GM12875 (cell line): Measurements from ENCODE around the gene TEDC1.

Experiments
- H3K4me3 ChIP-seq: one replicate; pipeline ENCODE4 v1.5.1; 2011; ENCODE audit warnings: low read depth, low read length, control low read depth
- TF ChIP-seq, protein P1 (sequence below): IDR thresholded peaks from 2 replicates; pipeline ENCODE4 v1.5.1; 2011; ENCODE audit warnings: low read depth, mild to moderate bottlenecking, control low read depth, inconsistent platforms, low read length, moderate library complexity, borderline replicate concordance; ENCODE audit not compliant: insufficient read depth

TEDC1 gene

GRCh38 chr14:105471297-105471821, 19.7 kb upstream of the TEDC1 start:
- TF ChIP-seq, protein P1, sequence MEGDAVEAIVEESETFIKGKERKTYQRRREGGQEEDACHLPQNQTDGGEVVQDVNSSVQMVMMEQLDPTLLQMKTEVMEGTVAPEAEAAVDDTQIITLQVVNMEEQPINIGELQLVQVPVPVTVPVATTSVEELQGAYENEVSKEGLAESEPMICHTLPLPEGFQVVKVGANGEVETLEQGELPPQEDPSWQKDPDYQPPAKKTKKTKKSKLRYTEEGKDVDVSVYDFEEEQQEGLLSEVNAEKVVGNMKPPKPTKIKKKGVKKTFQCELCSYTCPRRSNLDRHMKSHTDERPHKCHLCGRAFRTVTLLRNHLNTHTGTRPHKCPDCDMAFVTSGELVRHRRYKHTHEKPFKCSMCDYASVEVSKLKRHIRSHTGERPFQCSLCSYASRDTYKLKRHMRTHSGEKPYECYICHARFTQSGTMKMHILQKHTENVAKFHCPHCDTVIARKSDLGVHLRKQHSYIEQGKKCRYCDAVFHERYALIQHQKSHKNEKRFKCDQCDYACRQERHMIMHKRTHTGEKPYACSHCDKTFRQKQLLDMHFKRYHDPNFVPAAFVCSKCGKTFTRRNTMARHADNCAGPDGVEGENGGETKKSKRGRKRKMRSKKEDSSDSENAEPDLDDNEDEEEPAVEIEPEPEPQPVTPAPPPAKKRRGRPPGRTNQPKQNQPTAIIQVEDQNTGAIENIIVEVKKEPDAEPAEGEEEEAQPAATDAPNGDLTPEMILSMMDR = 0 out of 2 replicates have a peak, but pooled peaks have one; percentile 18
- H3K4me3 ChIP-seq = no peak overlapping the region

DNA sequence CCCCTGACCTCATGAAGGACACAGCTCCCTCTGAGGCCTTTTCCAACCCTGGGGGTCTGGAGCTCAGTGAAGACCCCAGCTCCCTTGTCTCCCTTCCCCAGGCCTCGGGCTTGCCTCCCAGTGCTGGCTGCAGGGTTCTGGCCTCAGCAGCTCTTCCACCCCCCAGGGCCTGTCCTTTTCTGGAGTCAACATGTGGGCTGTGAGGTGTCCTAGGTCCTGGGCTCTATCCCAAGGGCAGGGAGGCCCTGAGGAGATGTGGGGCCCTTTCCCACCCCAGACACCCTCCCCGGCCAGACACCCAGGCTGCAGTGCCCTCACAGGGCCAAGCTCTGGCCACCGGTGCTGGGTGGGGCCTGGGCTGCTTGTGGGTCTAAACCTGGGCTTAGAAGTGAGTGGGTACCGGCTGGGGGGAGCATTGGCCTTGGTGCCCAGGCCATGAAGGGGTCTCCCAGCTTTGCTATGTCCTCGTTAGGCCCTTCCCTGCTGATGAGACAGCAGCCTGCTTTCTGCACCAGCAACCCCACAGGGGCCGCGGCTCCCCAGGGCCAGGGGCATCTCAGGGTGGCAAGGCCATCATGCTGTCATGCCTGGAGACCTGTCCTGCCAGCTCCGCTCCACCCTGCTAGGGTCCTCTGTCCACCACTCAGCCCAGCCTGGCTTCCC, 19.1 kb upstream of the TEDC1 start:
- no peak overlapping the region for H3K4me3 ChIP-seq
- TF ChIP-seq, protein P1 = no peak

GRCh38 chr14:105472486-105472991, 18.5 kb upstream of the TEDC1 start:
- TF ChIP-seq, protein P1 = no peak
- no peak overlapping the region for H3K4me3 ChIP-seq

- H3K4me3 ChIP-seq = no peak overlapping the region
- TF ChIP-seq, protein P1 = no peak
Observed at GRCh38 chr14:105473033-105473676, 17.9 kb upstream of the TEDC1 start.

- H3K4me3 ChIP-seq = peak overlapping the region; percentile 44
- TF ChIP-seq, protein P1 = no peak
Observed at GRCh38 chr14:105473677-105474482, 17.2 kb upstream of the TEDC1 start.

DNA sequence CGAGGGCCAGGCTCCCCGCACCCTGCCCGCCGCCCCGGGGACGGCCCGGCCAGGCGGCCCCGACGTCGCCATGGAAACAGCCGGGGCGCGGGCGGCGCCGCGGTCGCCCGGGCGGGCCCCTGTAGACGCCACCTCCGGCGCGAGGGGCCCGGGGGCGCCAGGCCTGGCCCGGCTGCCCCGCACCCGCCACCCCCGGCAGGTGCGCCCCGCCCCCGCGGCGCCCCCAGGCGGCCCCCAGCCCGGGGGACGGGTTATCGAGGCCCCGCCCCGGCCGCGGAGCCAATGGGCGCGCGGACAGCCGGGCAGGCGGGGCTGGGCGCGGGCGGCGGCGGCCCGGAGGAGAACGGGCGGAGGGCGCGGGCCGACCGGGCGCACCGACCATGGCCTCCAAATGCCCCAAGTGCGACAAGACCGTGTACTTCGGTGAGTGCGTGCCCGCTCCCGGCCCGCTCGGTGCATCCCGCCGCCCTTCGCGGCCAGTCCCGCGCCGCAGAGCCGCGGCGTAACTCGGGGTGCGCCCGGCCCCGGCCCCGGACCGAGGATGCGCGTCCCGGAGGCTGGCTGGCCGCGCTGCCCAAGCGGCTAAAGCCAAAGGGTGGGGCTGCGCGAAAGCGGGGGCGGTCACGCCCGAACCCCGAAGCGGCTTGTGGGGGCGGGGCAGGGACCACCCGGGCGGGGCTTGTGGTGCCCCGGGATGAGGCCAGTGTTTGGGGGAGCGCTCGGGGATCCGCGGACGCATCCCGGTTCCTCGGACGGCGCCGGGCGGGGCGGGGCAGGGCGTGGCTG, 16.4 kb upstream of the TEDC1 start, which contains the start of gene CRIP2:
TSS of gene CRIP2 (plus strand) at position 339 of the 786 bp plus-strand sequence. CDS start at position 381, 42 bp downstream.
- TF ChIP-seq, protein P1 = no peak
- H3K4me3 ChIP-seq = peak within 1 kb of the TSS; percentile 44
